SU-DHL-6 (cell line): ENCODE results near the gene OBSCN.

ENCODE experiments used
- H2AFZ ChIP-seq: fragments of 200-600 bp; sonication (generic); 2 replicates; pipeline ENCODE4 v1.6.1; 2014; ENCODE audit warnings: low read depth, mild to moderate bottlenecking, moderate library complexity, mixed read lengths, antibody characterized with exemption, low read length; ENCODE audit not compliant: severe bottlenecking
- H3F3A ChIP-seq: fragments of 200-600 bp; shearing (Covaris generic); 2 replicates; pipeline ENCODE4 v1.6.0; 2016; ENCODE audit warnings: antibody characterized with exemption, mild to moderate bottlenecking; ENCODE audit not compliant: insufficient read depth
- H3K27ac ChIP-seq: fragments of 200-600 bp; sonication (generic); 2 replicates; pipeline ENCODE4 v1.5.1; 2016; ENCODE audit warnings: low read depth, mild to moderate bottlenecking, low read length, moderate library complexity, mixed read lengths
- H3K27me3 ChIP-seq: fragments of 200-600 bp; sonication (generic), shearing (Covaris generic); 2 replicates; pipeline ENCODE4 v1.6.0; 2014; ENCODE audit warnings: mild to moderate bottlenecking, low read length
- H3K36me3 ChIP-seq: fragments of 200-600 bp; sonication (generic); 2 replicates; pipeline ENCODE4 v1.6.1; 2014; ENCODE audit warnings: mild to moderate bottlenecking, low read length, mixed read lengths
- H3K4me2 ChIP-seq: fragments of 300-600, 200-600 bp; shearing (Covaris generic), sonication (generic); 2 replicates; pipeline ENCODE4 v1.6.0; 2014; ENCODE audit warnings: low read length, low read depth, mild to moderate bottlenecking; ENCODE audit not compliant: poor library complexity, severe bottlenecking
- H3K4me3 ChIP-seq: fragments of 200-600 bp; sonication (generic); 2 replicates; pipeline ENCODE4 v1.5.1; 2014; ENCODE audit warnings: antibody characterized with exemption, low read length, mild to moderate bottlenecking, mixed read lengths; ENCODE audit not compliant: insufficient read depth, poor library complexity, severe bottlenecking
- H3K79me2 ChIP-seq: fragments of 200-600 bp; sonication (generic); 2 replicates; pipeline ENCODE4 v1.6.1; 2014; ENCODE audit warnings: mild to moderate bottlenecking, low read length, moderate library complexity; ENCODE audit not compliant: insufficient read depth
- H3K9ac ChIP-seq: fragments of 200-600 bp; sonication (generic); 2 replicates; pipeline ENCODE4 v1.7.0; 2014; ENCODE audit warnings: mild to moderate bottlenecking, low read length
- H3K9me2 ChIP-seq: fragments of 200-600 bp; sonication (generic); replicated peaks from 2 replicates; pipeline ENCODE4 v1.6.1; 2014; ENCODE audit warnings: low read length; ENCODE audit not compliant: insufficient read depth
- H3K9me3 ChIP-seq: fragments of 200-600 bp; sonication (generic); 2 replicates; pipeline ENCODE4 v1.6.1; 2014; ENCODE audit warnings: low read length, mixed read lengths; ENCODE audit not compliant: insufficient read depth
- H4K20me1 ChIP-seq: fragments of 200-600 bp; sonication (generic); 2 replicates; pipeline ENCODE4 v1.6.1; 2014; ENCODE audit warnings: low read depth, mild to moderate bottlenecking, antibody characterized with exemption, low read length, moderate library complexity, mixed read lengths
- CTCF ChIP-seq: fragments of 200-600 bp; sonication (generic); IDR thresholded peaks from one replicate; pipeline ENCODE4 v1.5.1; 2017; ENCODE audit warnings: antibody characterized with exemption, mild to moderate bottlenecking, low read length, moderate library complexity; ENCODE audit not compliant: insufficient read depth, poor library complexity, severe bottlenecking
- EZH2phosphoT487 ChIP-seq: fragments of 200-600 bp; sonication (generic), shearing (Covaris generic); conservative IDR thresholded peaks from 2 replicates; pipeline ENCODE4 v1.6.1; 2018; ENCODE audit warnings: mild to moderate bottlenecking, antibody characterized with exemption, low read length, moderate library complexity, mixed read lengths

Gene OBSCN

GRCh38 chr1:228307218-228308023, 99.6 kb downstream of the OBSCN start:
- H3K9me3 ChIP-seq, result peaks cover 4% of the 10 kb centered on the region; the same call in 1 of the 2 replicates
- H2AFZ ChIP-seq, result no peak overlapping the region
- peaks cover 4% of the 10 kb centered on the region; the same call in 1 of the 2 replicates for H3K27me3 ChIP-seq
- TF ChIP-seq EZH2phosphoT487 (no peak), CTCF (no peak)
- no peak overlapping the region for H3K9ac ChIP-seq
- H3K36me3 ChIP-seq, result no peaks in the 10 kb centered on the region
- H3K79me2 ChIP-seq, result no peaks in the 10 kb centered on the region
- no peaks in the 10 kb centered on the region for H3K9me2 ChIP-seq
- no peak overlapping the region for H3K27ac ChIP-seq
- H3F3A ChIP-seq, result no peaks in the 10 kb centered on the region
- H4K20me1 ChIP-seq, result no peaks in the 10 kb centered on the region
- no peak overlapping the region for H3K4me3 ChIP-seq
- no peak overlapping the region for H3K4me2 ChIP-seq

GRCh38 chr1:228308085-228308601, 100.3 kb downstream of the OBSCN start:
- TF ChIP-seq EZH2phosphoT487 (no peak), CTCF (no peak)
- Histone ChIP-seq H3F3A (no peaks in the 10 kb centered on the region), H3K27me3 (no peaks in the 10 kb centered on the region), H3K79me2 (no peaks in the 10 kb centered on the region), H2AFZ (no peak overlapping the region), H3K36me3 (no peaks in the 10 kb centered on the region), H3K9me2 (no peaks in the 10 kb centered on the region), H3K4me2 (no peak overlapping the region), H3K9me3 (peaks cover 8% of the 10 kb centered on the region; the same call in 1 of the 2 replicates), H3K9ac (no peak overlapping the region), H3K4me3 (no peak overlapping the region), H3K27ac (no peak overlapping the region), H4K20me1 (no peaks in the 10 kb centered on the region)

GRCh38 chr1:228308628-228309325, 100.9 kb downstream of the OBSCN start:
- Histone ChIP-seq H3K9ac (no peak overlapping the region), H3K9me2 (no peaks in the 10 kb centered on the region), H3K4me2 (no peak overlapping the region), H3K36me3 (no peaks in the 10 kb centered on the region), H3K9me3 (peaks cover 8% of the 10 kb centered on the region; the same call in 1 of the 2 replicates), H3K27me3 (no peaks in the 10 kb centered on the region), H3K27ac (no peak overlapping the region), H2AFZ (no peak overlapping the region), H3K4me3 (no peak overlapping the region), H3K79me2 (no peaks in the 10 kb centered on the region), H3F3A (no peaks in the 10 kb centered on the region), H4K20me1 (no peaks in the 10 kb centered on the region)
- no peak for TF ChIP-seq EZH2phosphoT487
- TF ChIP-seq CTCF, result peak; percentile 16
